TTC549 (cell line): ENCODE data around the gene LUZP2.

Experiments
- FAIRE-seq: peaks from 2 replicates; lab custom pipeline; 2012; peaks lifted over from hg19 to GRCh38; lab: Jason Lieb, UNC

LUZP2 gene

GRCh38 chr11:24716403-24716802 lies 219.6 kb downstream of the LUZP2 start:
- no peak for FAIRE-seq

- no peak for FAIRE-seq
These were observed 226.4 kb downstream of the LUZP2 start for GRCh38 chr11:24723231-24723630.

GRCh38 chr11:24731554-24731953 lies 234.7 kb downstream of the LUZP2 start:
- FAIRE-seq = no peak

GRCh38 chr11:24734742-24735237 lies 237.9 kb downstream of the LUZP2 start:
- no peak for FAIRE-seq

GRCh38 chr11:24738972-24739371 lies 242.1 kb downstream of the LUZP2 start:
- no peak for FAIRE-seq

- FAIRE-seq = no peak
These were observed 242.8 kb downstream of the LUZP2 start for GRCh38 chr11:24739637-24740036.

GRCh38 chr11:24747275-24748251 lies 250.7 kb downstream of the LUZP2 start:
- no peak for FAIRE-seq

GRCh38 chr11:24748261-24748660 lies 251.4 kb downstream of the LUZP2 start:
- FAIRE-seq = no peak

- FAIRE-seq = no peak
These were observed 257.6 kb downstream of the LUZP2 start for GRCh38 chr11:24754406-24754805.

- FAIRE-seq = no peak
These were observed 258.5 kb downstream of the LUZP2 start for GRCh38 chr11:24755260-24755839.

- FAIRE-seq = no peak
These were observed 262.9 kb downstream of the LUZP2 start for GRCh38 chr11:24759742-24760141.

GRCh38 chr11:24760681-24761080 lies 263.8 kb downstream of the LUZP2 start:
- no peak for FAIRE-seq

- no peak for FAIRE-seq
These were observed 265.2 kb downstream of the LUZP2 start for GRCh38 chr11:24762076-24762475.

- FAIRE-seq = no peak
These were observed 270.6 kb downstream of the LUZP2 start for GRCh38 chr11:24767411-24767810.

- no peak for FAIRE-seq
These were observed 276.5 kb downstream of the LUZP2 start for GRCh38 chr11:24773322-24773721.

GRCh38 chr11:24779791-24780190 lies 282.9 kb downstream of the LUZP2 start:
- no peak for FAIRE-seq

- no peak for FAIRE-seq
These were observed 284.4 kb downstream of the LUZP2 start for GRCh38 chr11:24781288-24781687.

- no peak for FAIRE-seq
These were observed 296.6 kb downstream of the LUZP2 start for GRCh38 chr11:24793479-24793878.

GRCh38 chr11:24794064-24794463 lies 297.2 kb downstream of the LUZP2 start:
- no peak for FAIRE-seq

GRCh38 chr11:24805671-24806070 lies 308.8 kb downstream of the LUZP2 start:
- FAIRE-seq = no peak

- no peak for FAIRE-seq
These were observed 311.3 kb downstream of the LUZP2 start for GRCh38 chr11:24808173-24808572.

- no peak for FAIRE-seq
These were observed 322.2 kb downstream of the LUZP2 start for GRCh38 chr11:24819006-24819405.

GRCh38 chr11:24819863-24820434 lies 323.1 kb downstream of the LUZP2 start:
- FAIRE-seq = no peak
